HL-60 (cell line): ENCODE results near the gene CACNG4.

Experiments
- DNase-seq, 2 experiments: peaks; one replicate each; pipeline ENCODE4 v3.0.0-alpha.2; 2010 to 2020; ENCODE audit warnings: low read depth in 1 of 2, low spot score in 1 of 2
- H3K27ac ChIP-seq: fragments of 250-450 bp; sonication (Bioruptor Pico); replicated peaks from 2 replicates; pipeline ENCODE4 v1.5.1; 2020; ENCODE audit warnings: mild to moderate bottlenecking, moderate library complexity
- H3K27me3 ChIP-seq: fragments of 250-450 bp; sonication (Bioruptor Pico); 2 replicates; pipeline ENCODE4 v1.5.1; 2021; ENCODE audit warnings: mild to moderate bottlenecking, moderate library complexity; ENCODE audit not compliant: insufficient read depth, poor library complexity, severe bottlenecking
- H3K4me3 ChIP-seq: replicated peaks from 2 replicates; pipeline ENCODE4 v1.5.1; 2011; ENCODE audit warnings: mild to moderate bottlenecking, control low read depth, low read length; ENCODE audit not compliant: insufficient read depth
- CTCF ChIP-seq: IDR thresholded peaks from one replicate; pipeline ENCODE4 v1.5.1; 2011; ENCODE audit warnings: low read length, control low read depth, inconsistent platforms; ENCODE audit not compliant: insufficient read depth
- GABPA ChIP-seq: IDR thresholded peaks from 2 replicates; pipeline ENCODE4 v1.6.1; 2012; ENCODE audit warnings: low read depth
- POLR2AphosphoS5 ChIP-seq: IDR thresholded peaks from 2 replicates; pipeline ENCODE4 v1.6.1; 2012; ENCODE audit warnings: low read depth
- SPI1 ChIP-seq: IDR thresholded peaks from 2 replicates; pipeline ENCODE4 v1.6.1; 2012; ENCODE audit warnings: low read depth, mild to moderate bottlenecking, borderline replicate concordance
- TF ChIP-seq, protein P1 (sequence below): IDR thresholded peaks from 2 replicates; pipeline ENCODE4 v1.6.1; 2012; ENCODE audit warnings: low read depth; ENCODE audit not compliant: insufficient replicate concordance

Gene CACNG4

DNA sequence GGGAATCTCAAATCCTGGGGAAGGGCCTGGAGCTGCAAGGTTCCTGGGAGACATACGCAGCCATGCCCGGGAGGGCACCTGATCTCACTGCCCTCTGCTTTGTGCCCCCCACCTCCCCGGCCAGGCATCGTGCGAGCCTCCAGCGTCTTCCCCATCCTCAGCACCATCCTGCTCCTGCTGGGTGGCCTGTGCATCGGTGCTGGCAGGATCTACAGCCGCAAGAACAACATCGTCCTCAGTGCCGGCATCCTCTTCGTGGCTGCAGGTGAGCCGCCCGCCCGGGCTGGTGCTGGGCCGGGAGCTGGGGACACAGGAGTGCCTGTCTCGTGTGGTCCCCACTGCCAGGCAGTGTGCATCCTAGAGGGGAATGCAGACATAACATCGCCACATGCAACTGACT, 60.2 kb downstream of the CACNG4 start:
- DNase-seq, result no peak
- no peaks in the 10 kb centered on the region for H3K27me3 ChIP-seq
- no peak overlapping the region for H3K4me3 ChIP-seq
- no peak for TF ChIP-seq SPI1
- TF ChIP-seq POLR2AphosphoS5, result no peak
- TF ChIP-seq, protein P1, sequence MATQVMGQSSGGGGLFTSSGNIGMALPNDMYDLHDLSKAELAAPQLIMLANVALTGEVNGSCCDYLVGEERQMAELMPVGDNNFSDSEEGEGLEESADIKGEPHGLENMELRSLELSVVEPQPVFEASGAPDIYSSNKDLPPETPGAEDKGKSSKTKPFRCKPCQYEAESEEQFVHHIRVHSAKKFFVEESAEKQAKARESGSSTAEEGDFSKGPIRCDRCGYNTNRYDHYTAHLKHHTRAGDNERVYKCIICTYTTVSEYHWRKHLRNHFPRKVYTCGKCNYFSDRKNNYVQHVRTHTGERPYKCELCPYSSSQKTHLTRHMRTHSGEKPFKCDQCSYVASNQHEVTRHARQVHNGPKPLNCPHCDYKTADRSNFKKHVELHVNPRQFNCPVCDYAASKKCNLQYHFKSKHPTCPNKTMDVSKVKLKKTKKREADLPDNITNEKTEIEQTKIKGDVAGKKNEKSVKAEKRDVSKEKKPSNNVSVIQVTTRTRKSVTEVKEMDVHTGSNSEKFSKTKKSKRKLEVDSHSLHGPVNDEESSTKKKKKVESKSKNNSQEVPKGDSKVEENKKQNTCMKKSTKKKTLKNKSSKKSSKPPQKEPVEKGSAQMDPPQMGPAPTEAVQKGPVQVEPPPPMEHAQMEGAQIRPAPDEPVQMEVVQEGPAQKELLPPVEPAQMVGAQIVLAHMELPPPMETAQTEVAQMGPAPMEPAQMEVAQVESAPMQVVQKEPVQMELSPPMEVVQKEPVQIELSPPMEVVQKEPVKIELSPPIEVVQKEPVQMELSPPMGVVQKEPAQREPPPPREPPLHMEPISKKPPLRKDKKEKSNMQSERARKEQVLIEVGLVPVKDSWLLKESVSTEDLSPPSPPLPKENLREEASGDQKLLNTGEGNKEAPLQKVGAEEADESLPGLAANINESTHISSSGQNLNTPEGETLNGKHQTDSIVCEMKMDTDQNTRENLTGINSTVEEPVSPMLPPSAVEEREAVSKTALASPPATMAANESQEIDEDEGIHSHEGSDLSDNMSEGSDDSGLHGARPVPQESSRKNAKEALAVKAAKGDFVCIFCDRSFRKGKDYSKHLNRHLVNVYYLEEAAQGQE, result no peak
- TF ChIP-seq GABPA, result no peak
- TF ChIP-seq CTCF, result no peak
- H3K27ac ChIP-seq, result no peak overlapping the region

- no peak overlapping the region for H3K4me3 ChIP-seq
- no peak overlapping the region for H3K27ac ChIP-seq
- no peaks in the 10 kb centered on the region for H3K27me3 ChIP-seq
- TF ChIP-seq POLR2AphosphoS5 (no peak), GABPA (no peak), SPI1 (no peak), CTCF (no peak)
- TF ChIP-seq, protein P1, result no peak
- DNase-seq, result no peak
Observed at GRCh38 chr17:67025216-67025792, 60.8 kb downstream of the CACNG4 start.

DNA sequence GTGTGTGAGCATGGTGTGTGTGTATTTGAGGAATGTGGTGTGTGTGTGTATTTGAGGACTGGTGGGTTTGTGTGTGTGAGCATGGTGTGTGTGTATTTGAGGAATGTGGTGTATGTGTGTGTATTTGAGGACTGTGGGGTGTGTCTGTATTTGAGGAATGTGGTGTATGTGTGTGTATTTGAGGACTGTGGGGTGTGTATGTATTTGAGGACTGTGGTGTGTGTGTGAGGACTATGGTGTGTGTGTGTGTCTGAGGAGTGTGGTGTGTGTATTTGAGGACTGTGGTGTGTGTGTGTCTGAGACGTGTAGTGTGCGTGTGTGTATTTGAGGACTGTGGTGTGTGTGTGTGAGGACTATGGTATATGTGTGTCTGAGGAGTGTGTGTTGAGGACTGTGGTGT, 61.8 kb downstream of the CACNG4 start:
- TF ChIP-seq, protein P1, result no peak
- TF ChIP-seq GABPA (no peak), CTCF (no peak), SPI1 (no peak), POLR2AphosphoS5 (no peak)
- no peak overlapping the region for H3K27ac ChIP-seq
- no peaks in the 10 kb centered on the region for H3K27me3 ChIP-seq
- no peak overlapping the region for H3K4me3 ChIP-seq
- no peak for DNase-seq
